Endothelial cell of umbilical vein (primary cell): Measurements from ENCODE around the gene WIF1.

Experiments used
- CTCF ChIP-seq, 2 donors: IDR thresholded peaks; 1 replicate in 1 of 2; 2 replicates in 1 of 2; pipeline ENCODE4 v1.5.1; 2011; ENCODE audit warnings: low read length in 2 of 2, mild to moderate bottlenecking in 2 of 2, moderate library complexity in 2 of 2, control low read depth in 1 of 2, inconsistent platforms in 1 of 2, low read depth in 1 of 2; ENCODE audit not compliant: insufficient read depth in 1 of 2; ENCODE audit errors: extremely low read depth in 1 of 2
- EZH2 ChIP-seq: IDR thresholded peaks from 2 replicates; pipeline ENCODE4 v1.6.1; 2012; ENCODE audit warnings: borderline replicate concordance, low read depth, mild to moderate bottlenecking, moderate library complexity, low read length, inconsistent platforms; ENCODE audit not compliant: severe bottlenecking
- FOS ChIP-seq: IDR thresholded peaks from 2 replicates; pipeline ENCODE4 v1.6.1; 2011; ENCODE audit warnings: mild to moderate bottlenecking, low read length, moderate library complexity, borderline replicate concordance; ENCODE audit not compliant: insufficient read depth
- JUN ChIP-seq: IDR thresholded peaks from 2 replicates; pipeline ENCODE4 v1.6.1; 2011; ENCODE audit warnings: borderline replicate concordance, low read depth; ENCODE audit not compliant: insufficient read length, insufficient read depth
- MAX ChIP-seq: IDR thresholded peaks from 2 replicates; pipeline ENCODE4 v1.6.1; 2011; ENCODE audit not compliant: insufficient read depth, insufficient read length
- MYC ChIP-seq: IDR thresholded peaks from one replicate; pipeline ENCODE4 v1.6.1; 2011; ENCODE audit warnings: mild to moderate bottlenecking, low read depth, low read length
- POLR2A ChIP-seq: IDR thresholded peaks from 2 replicates; pipeline ENCODE4 v1.6.1; 2012; ENCODE audit warnings: low read depth, mild to moderate bottlenecking, control low read depth, low read length
- POLR2AphosphoS5 ChIP-seq: IDR thresholded peaks from 2 replicates; pipeline ENCODE4 v1.6.1; 2012; ENCODE audit warnings: low read depth, mild to moderate bottlenecking, control low read depth, low read length, moderate library complexity; ENCODE audit not compliant: insufficient read depth

GRCh38 chr12:65010437-65010836 lies 110.7 kb downstream of the WIF1 start:
- TF ChIP-seq CTCF (IDR thresholded peaks at IDR 0.05; ENCODE audit: extremely low read depth in 1 of 2, insufficient read depth in 1 of 2, low read depth in 1 of 2, low read length in 2 of 2) (no peak), POLR2AphosphoS5 (no peak), POLR2A (no peak), MYC (no peak), EZH2 (no peak), FOS (no peak), MAX (no peak), JUN (no peak)
